ENCODE measurements around the gene LIMS2.

DNA sequence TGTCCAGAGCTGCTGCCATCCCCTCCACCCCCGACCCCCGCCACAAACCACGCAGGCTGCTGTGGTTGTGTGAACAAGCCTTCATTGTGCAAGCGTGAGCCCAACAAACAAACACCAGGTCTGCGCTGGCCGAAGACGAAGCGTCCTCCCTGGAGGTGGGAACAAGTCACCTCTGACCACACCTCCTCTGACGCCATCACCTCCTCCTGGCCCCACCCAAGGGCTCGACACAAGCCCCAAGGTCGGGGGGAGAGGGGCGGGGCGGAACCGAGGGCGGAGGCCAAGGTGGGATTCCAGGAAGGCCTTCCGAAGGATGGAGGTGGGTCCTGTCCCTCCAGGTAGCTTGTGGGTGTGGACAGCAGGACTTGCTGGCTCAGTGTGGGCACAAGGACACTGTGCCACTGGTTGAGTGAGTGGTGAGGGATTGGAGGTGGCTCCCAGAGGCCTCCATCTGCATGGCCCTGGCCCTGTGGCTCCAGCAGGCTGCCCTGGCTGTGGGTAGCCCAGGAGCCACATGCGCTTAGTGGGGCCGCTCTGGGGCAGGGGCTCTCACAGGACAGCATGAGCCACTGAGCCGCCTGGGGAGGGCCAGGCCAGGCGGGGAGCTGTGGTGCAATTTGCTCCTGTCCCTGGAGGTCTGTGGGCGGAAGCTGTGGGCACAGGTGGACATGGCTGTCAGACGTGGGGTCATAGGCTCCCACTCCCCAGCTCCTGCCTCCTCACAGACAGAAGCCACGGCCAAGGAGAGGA is 36.8 kb downstream of the LIMS2 start:
- TF ChIP-seq, protein P1, sequence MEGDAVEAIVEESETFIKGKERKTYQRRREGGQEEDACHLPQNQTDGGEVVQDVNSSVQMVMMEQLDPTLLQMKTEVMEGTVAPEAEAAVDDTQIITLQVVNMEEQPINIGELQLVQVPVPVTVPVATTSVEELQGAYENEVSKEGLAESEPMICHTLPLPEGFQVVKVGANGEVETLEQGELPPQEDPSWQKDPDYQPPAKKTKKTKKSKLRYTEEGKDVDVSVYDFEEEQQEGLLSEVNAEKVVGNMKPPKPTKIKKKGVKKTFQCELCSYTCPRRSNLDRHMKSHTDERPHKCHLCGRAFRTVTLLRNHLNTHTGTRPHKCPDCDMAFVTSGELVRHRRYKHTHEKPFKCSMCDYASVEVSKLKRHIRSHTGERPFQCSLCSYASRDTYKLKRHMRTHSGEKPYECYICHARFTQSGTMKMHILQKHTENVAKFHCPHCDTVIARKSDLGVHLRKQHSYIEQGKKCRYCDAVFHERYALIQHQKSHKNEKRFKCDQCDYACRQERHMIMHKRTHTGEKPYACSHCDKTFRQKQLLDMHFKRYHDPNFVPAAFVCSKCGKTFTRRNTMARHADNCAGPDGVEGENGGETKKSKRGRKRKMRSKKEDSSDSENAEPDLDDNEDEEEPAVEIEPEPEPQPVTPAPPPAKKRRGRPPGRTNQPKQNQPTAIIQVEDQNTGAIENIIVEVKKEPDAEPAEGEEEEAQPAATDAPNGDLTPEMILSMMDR (IDR thresholded peaks at IDR 0.05) = no peak
- TF ChIP-seq POLR2A (IDR thresholded peaks at IDR 0.05; ENCODE audit: low read depth) = no peak
